SK-MEL-5 (cell line): ENCODE measurements around the gene RPTOR. TPM values are rescaled to one million over a fixed set of nuclear protein-coding genes. Genes with fewer than 3 reads are reported as not detected.

Experiments used
- DNase-seq: peaks from one replicate; pipeline ENCODE4 v3.0.0-alpha.2; 2016; ENCODE audit warnings: low read depth, low spot score
- in situ Hi-C: cut with HindIII; loops from 2 replicates; pipeline ENCODE4 v1.10.0; 2016; ENCODE audit warnings: low sequenced_read_pairs, high pct_unique_total_duplicates, low pct_unique_long_range_greater_than_20kb
- total RNA-seq: library from RNA; depleted of rRNA; stranded (reverse); fragments of >200 nt; shearing (Covaris generic); gene quantifications from 2 replicates; pipeline ENCODE4 v1.2.3, GENCODE V29; 2014

Gene RPTOR
- total RNA-seq, 1 experiment from 2014 or later: 27.3 TPM

DNA sequence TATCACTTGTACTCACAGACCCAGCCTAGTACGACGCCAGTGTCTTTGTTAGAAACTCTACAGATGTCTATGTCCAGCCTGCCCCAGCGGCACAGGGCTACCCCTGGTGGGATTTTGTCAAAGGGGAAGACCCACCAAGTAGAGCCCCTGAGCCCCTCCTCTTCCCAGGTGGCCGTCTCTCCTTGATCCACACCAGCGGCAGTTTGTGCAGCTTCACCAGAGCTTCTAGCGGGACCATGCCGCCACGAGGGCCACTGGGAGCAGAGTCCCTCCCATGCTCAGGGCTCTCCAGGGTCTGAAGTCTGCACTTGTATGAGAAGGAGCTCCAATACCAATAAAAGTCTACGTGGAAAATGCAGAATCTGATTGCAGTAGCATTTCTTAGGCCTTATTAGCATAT lies 157.1 kb downstream of the RPTOR start:
- no peak for DNase-seq
- in situ Hi-C loops: no loop called here

DNA sequence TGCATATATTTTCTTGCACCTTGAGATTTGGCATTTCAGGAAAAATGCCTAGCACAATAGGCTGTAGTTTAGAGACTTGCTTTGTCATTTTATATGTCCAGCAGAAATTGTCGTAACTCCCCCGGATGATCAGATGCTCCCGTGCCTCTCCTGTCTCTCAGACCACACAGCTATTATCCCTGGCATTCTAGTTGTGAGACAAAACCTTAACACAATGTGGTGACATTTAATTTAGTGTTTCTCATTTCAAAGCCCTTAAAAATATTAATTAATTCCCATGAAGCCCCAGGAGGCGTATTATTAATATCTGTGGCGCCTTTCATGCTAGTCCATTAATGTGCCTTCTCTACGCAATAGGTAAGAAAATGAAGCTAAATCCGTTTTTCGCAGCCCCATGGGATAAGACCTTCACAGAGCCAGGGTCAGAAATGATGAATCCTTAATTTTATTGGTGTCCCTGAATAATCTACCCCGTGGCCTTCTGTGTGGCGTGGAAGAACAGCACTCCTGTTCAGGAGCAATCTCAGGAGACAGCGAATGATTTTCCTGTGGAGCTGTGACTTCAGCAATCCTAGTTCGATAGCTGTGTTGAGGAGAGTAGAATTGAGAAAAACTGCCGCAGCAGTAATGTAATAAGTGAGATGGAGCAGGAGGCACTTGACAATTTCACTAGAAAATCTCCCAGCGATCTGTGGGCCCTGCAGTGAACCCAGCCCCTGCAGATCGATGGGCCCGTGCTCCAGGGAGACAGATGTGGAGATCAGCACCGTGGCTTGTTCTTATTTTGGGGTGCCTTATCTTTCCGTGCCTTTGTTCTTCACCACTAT lies 157.9 kb downstream of the RPTOR start:
- in situ Hi-C loops: no loop called here

DNA sequence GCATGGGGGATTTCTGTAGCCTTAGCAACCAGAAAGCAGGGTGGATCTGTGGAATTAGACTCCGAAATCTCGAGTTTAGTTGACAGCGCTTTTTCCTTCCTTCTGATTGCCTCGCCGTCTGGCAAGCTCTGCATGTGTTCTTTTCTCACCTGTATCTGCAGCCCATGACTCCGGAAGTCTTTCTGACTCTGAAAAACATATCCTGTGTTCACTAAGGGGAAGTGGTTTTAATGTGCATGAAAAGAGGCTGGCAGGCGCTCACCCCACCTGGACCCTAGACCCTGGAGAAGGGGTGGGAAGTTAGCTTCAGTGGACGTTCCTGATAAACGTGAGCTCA lies 158.5 kb downstream of the RPTOR start:
- in situ Hi-C loops: no loop called here
- no peak for DNase-seq

More for the DNA sequence above, 157.9 kb downstream of the RPTOR start:
- no peak for DNase-seq

DNA sequence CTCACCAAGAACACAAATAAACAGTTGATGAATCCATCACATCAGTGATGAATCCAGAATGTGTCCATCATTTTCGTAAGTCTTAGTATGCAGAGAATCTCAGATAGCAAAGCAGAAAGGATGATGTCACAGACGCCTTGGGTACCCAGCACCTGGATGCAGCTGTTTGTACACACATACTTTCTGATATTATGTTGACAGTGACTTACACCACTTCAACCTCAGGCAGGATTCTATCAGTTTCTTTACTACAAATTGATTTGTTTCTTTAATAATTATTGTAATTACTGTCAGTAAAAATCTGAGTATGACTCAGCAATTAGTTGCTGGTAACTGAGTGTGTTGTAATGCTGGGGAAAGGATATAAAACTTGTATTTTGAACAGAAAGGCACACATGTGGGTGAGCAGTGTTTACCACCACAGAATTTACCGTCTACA lies 159.8 kb downstream of the RPTOR start:
- in situ Hi-C loops: no loop called here

DNA sequence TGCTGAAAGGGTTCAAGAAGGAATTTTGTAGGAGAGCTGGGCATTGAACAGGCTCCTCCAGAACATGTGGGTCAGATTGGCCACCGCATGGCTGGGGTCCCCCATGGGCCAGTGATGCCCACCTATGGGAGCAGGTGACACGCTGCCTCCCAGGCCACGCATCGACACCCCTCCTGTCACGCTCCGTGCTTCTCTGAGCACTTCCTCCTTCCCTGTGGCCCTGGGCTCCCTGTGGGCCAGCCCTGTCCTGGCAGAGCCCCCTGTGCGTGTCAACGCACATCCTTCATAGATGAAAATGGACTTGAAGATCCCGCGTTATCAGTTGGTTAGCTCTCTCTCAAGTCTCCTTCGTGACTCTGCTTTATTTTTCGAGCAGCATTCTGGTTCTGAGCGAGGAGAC lies 160.3 kb downstream of the RPTOR start:
- in situ Hi-C loops: no loop called here
- DNase-seq: no peak

More for the DNA sequence above, 159.8 kb downstream of the RPTOR start:
- no peak for DNase-seq

DNA sequence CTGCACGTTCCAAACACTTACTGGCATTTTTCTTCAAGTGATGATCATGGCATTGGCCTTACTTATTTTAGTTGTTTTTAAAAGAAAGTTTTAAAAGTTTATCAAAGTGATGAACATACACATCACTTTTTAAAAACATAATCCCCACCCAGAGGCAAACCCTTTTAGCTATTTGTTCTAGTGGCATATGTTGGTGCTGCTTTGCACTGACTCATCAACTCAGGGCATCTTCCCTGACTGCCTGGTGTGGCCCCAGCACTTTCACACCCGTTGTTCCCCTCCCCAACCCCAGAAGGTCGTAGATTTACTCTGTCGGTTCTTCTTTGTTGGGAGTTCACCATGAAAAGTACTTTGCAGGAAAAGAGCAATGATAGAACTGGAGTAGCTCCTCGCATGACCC lies 161.3 kb downstream of the RPTOR start:
- in situ Hi-C loops: no loop called here
- DNase-seq: no peak

DNA sequence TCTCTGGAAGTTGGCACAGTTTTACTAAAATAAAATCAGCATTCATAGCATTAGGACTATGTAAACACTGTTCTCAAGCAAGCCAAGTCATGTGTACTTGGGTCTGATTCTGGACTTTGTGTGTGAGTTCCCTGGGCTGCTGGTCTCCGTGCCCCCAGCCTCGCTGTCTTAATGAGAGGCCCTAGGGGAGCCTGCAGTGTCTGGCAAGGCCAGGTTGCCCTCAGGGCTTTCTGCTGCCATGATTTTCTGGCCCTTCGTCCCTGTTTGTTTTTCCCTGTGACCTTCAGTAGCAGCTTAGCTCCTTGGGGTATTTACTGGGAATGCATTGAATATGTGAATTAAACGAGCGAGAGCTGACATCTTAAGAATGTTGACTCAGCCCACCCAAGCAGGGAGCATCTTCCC lies 161.8 kb downstream of the RPTOR start:
- in situ Hi-C loops: no loop called here
- peak; percentile 40 for DNase-seq

DNA sequence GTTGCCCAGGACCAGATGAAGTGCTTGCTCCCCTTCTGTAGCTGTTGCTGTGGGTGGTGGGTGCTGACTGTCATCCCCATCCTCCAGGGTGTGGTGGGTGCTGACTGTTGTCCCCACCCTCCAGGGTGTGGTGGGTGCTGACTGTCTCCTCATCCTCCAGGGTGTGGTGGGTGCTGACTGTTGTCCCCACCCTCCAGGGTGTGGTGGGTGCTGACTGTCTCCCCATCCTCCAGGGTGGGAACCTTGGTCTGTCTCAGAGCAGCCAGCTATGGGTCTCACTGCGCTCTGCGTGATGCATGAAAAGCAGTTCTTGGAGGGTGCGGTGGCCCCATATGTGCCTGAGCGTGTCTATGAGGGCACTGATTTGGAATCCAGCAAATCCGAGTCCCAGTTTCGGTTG lies 163.8 kb downstream of the RPTOR start:
- DNase-seq: no peak
- in situ Hi-C loops: no loop called here

DNA sequence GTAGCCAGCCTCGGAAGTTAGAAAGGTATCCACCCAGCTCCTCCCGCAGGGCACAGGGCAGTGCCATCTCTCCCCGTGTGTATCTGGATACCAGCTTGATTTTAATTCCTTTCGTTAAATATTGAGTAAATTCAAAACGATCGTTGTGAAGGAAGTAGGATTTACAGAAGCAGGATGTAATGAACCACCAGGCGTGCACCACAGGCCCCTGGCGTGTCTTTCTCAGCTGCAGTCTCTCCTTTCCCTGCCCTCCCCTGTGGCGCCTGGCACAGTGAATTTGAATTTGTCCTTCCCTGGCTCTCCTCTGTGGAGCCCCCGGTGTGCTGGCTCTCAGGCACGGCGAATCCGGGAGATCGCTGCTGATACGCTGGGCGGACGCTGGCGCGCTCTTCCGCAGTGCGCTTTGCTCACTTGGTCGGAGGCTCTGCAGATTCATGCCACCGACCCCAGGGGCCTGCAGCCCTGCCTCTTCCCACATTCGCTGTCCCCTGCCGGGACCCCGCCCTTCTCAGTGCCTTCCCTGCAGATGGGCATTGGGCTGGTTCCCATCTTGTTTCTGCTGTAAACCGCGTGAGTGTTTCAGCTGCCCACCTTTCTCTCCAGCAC lies 164.6 kb downstream of the RPTOR start:
- no peak for DNase-seq
- in situ Hi-C loops: no loop called here

DNA sequence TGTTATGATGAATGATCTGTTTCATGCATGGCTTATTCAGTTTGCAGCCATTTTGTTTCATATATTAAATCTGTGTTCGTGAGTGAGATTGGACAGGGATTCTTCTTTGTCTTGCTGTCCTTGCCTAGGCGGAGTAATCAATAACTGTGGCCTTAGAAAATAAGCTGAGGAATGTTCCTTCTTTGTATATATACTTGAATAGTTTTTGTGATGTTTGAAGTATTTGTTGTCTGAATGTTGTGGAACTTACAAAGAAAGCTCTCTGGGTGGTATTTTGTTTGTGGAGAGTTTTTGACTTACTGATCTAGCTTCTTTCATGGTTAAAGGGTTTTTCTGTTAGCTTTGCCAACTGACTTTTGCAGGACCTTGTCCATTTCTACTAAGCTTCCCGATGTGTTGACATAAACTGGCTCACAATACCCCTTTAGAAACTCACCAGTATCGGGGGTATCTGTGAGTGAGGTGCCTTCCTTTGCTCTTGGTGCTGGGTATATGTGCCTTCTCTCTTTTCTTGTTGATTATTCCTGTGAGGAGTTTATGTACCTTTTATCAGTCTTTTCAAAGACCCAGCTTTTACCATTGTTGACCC lies 166.2 kb downstream of the RPTOR start:
- no peak for DNase-seq
- in situ Hi-C loops: no loop called here

DNA sequence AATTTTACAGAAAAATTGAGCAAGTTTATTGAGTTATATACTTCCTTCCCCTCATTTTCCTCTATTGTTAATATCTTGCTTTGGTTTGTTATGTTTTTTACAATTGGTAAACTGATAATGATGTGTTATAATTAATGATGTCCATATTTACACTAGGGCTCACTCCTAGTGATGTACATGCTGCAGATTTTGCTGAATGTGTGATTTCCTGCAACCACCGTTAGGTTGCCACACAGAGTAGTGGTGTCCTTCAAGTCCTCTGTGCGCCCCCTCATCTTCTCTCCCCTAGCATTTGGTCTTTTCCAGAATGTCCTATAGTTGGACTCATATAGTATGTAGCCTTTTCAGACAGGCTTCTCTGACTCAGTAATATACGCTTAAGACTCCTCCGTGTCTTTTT lies 167.5 kb downstream of the RPTOR start:
- in situ Hi-C loops: no loop called here
- no peak for DNase-seq

DNA sequence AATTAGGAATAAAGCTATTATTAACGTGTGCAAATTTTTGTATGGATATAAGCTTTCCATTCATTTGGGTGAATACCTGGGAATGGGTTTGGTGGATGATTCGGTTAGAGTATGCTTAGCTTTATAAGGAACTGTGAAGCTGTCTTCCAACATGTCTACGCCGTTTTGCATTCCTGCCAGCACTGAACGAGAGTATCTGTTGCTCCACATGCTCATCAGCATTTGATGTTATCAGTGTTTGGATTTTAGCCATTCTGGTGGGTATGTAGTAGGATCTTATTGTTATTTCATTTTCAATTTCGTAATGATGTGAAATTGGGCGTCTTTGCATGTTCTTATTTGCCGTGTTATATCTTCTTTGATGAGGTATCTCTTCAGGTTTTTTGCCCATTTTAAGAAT lies 168.0 kb downstream of the RPTOR start:
- in situ Hi-C loops: no loop called here
- no peak for DNase-seq

DNA sequence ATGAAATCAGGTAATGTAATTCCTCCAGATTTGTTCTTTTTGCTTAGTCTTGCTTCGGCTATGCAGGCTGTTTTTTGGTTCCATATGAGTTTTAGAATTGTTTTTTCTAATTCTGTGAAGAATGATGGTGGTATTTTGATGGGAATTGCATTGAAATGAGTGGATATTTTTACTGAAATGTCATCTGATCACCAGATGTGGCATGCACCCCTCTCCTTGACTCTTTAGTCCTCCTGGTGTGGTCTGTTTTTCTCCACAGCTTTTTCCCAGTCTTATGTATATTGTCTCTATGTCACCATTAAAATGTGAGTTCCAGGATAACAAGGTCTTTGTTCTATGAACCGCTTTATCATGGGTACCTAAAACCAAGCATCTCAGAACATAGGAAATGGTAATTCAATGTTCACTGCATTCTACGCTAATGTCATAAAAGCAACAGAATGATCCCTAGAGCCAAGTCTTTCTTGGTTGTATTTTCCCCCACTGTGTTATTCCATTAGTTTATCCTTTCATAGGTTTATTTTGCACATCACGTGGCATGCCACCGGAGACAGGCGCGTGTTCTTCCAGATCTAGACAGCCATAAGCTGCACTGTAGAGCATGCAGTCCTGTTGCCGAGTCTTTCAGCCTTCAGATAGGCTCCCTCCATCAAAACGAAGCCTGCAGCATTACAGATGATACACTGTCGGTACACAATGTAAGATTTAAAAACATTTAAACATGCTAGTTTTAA lies 172.5 kb downstream of the RPTOR start:
- in situ Hi-C loops: no loop called here

DNA sequence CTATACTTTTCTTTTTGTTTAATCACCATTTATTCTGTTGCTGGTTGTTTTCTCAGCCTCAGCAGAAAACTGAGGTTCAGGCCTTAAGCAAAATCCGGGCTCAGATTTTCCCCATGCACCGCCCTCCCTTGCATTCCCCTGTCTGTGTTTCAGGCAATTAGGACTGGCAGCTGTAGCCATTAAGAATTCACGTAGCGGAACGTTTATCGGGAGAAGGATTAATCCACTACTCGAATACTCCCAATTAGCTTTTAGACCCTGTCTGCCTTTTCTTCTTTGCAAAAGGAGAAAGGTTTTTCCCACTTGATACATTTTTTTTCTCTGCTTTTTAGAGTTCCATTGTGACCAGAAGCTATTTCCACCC lies 173.1 kb downstream of the RPTOR start:
- no peak for DNase-seq
- in situ Hi-C loops: no loop called here

More for the DNA sequence above, 172.5 kb downstream of the RPTOR start:
- no peak for DNase-seq

DNA sequence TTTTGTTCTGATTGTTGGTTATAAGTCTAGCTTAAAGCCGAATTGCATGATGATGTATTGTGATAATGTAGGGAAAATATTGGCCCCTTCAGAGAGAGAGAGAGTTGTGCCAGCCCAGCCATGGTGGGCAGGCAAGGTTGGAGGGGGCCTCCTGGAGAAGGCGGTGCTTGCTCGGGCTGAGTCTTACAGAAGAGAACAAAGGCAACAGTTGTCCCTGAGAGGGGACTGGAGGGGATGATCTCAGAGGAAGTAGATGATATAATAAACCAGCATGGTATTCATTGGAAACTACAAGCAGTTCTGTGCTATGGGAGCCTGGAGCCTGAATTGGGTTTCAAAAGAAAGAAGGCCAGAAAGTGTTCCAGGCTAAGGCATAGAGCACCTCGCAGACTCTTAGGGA lies 173.8 kb downstream of the RPTOR start:
- peak; percentile 92 for DNase-seq
- in situ Hi-C loops: no loop called here

DNA sequence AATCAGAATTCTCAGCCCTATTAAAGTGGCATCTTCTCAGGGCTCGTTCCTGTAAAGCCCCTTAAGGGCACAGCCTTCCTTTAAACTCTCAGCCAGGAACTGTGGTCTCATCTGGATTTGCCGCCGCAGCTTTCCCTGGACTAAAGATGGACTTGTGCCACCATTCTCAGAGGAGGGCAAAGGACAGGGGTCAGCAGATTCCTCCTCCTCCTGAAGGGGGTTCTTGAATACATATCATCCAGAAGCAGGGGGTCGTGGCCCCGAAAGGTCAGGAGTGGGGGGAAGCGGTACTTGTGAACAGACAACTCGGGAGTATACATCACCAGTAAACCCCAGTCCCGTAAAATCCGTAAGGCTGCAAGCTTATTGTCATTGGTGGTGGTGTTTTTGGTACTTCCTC lies 174.8 kb downstream of the RPTOR start:
- in situ Hi-C loops: no loop called here
- no peak for DNase-seq

DNA sequence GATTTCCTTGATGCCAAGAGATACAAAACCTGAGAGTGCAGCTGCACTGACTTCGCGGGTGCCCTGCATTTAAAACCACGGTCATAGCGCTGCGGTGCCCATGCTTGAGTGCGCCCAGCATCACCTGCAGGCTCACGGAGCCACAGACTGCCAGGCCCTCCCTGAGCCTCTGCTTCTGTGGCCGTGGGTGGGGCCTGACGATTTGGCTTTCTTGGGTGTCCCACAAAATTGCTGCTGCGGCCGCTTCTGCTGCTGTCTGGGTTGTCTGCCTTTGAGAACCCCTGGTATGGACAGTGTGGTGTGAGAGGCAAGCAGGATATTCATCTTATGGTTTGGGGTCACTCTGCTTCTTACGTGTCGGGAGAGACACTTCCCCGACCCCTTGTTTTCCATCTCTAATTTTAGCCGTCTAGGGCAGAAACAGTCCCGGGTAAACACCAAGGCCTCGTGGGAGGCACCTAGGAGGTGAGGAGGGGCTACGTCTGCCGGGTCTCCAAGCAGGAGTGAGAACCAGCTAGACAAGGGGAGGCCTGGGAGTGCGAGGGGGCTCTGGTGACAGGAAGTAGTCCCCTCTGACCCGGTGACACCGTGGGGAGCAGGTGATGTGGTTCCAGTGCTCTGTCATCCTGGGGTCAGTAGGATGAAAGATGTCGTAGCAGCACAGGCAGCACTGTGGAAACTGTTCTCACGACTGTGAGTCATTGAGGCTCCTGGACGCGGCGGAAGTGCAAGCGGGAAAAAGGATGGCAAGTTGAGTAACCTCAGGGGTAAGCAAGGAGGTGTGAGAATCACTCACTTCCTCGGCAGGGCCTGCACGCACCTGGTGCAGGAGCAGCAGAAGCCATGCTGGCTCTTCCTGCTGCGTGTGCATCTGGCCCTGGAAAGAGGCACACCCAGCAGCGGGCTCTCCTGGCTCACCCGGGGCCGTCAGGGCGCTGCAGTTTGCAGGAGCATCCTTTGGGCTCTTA lies 176.3 kb downstream of the RPTOR start:
- in situ Hi-C loops: no loop called here
- DNase-seq: no peak
